Stimulated activated naive CD4-positive, alpha-beta T cell (primary cell): ENCODE measurements around the gene DECR2.
"Not testable (repeated sequence)": the region's sequence is repeated elsewhere in the genome, so short reads cannot be mapped to it uniquely, and the experiment has no call there.

Experiments used
- DNase-seq, 6 experiments: peaks; one replicate each; lab custom pipeline; 2025; lab: John Stamatoyannopoulos, UW

DECR2 gene, protein sequence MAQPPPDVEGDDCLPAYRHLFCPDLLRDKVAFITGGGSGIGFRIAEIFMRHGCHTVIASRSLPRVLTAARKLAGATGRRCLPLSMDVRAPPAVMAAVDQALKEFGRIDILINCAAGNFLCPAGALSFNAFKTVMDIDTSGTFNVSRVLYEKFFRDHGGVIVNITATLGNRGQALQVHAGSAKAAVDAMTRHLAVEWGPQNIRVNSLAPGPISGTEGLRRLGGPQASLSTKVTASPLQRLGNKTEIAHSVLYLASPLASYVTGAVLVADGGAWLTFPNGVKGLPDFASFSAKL

DNA sequence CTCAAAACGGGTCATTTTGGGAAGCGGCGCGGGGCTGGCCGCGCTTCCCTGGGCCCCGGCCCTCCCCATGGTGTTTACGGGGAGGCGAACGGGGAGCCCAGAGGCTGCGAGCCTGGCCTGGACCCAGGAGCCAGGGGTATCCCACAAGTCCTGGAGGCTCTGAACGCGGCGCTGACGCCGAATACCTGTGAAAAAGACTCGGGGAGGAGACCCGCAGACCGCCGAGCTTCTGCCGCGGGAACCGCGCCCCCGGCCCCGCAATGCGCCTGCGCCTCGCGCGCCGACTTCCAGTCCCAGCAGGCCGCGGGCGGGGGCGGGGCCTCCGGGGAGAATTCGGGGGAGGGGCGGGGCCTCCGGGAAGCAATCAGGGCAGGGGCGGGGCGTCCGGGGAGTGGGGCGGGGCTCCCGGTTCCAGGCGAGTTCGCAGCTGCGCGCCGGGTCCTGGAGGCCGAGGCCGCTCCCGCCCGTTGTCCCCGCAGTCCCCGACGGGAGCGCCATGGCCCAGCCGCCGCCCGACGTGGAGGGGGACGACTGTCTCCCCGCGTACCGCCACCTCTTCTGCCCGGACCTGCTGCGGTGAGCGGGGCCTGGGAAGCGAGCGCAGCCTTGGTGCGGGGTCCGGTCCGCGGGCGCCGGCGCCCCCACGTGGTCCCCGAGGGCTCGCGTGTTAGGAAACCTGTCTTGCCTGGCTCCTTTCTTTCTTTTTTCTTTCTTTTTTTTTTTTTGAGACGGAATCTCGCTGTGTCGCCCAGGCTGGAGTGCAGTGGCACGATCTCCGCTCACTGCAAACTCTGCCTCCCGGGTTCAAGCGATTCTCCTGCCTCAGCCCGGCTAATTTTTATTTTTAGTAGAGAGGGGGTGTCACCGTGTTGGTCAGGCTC is at the start of gene DECR2:
Gene DECR2, plus strand, starts transcription at position 418 of the 881 bp plus-strand sequence. Its CDS starts 79 bp downstream, at position 497.
- DNase-seq = peak; percentile 93 to 99 (median 98)

GRCh38 chr16:352547-353403 is 48.9 kb upstream of the DECR2 start, which contains the start of gene AXIN1:
Gene AXIN1, minus strand, starts transcription at chr16:352723. Its CDS starts 5,698 bp downstream, at chr16:347025.
- DNase-seq = peak; percentile 98 to 100 (median 100)

GRCh38 chr16:353404-354290 is 48.0 kb upstream of the DECR2 start:
- DNase-seq = no peak

GRCh38 chr16:354291-354881 is 47.3 kb upstream of the DECR2 start:
- no peak for DNase-seq

- DNase-seq = peak in 3 of 6 experiments; percentile 10 to 34 (median 19)
Observed at GRCh38 chr16:354971-355461, 46.7 kb upstream of the DECR2 start.

- DNase-seq = no peak
Observed at GRCh38 chr16:356741-357140, 44.9 kb upstream of the DECR2 start.

GRCh38 chr16:359067-359763 is 42.5 kb upstream of the DECR2 start:
- no peak for DNase-seq

DNA sequence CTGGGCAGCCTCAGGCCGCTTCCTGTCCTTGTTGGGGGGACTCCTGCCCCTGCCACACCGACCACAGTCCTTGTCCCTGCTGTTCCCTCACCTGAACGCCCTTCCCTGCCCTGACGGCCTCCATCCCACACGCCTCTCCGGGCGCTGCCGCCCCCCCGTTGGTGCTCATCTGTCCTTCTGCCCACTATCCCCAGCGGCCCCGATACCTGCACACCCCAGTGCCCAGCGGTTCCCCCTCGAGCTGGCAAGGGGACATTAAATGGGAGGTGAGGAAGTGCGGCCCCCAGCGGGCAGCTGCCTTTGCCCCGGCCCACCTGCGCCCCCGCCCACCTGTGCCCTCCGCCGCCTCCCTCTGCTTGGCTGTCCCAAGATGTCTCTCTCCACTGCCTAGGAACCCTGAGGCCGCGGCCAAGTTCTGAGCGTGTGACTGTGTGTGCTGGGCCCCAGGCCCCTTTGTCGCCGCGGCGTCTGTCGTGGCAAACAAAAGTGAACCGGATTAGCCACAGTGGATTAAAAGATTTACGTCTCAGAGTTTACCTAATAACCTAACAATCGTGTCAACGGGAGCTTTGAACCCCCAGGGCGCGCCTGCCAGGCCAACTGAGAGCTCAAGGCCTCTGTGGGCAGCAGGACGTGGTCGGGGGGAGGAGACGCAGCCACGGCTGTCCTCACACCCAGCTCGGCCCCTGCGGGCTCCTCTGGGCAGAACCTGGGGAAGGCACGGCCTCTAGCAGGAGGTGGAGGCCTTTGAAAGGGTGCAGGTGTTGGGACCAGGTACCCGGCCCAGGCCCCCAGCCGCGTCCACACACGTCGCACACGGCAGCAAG is 41.6 kb upstream of the DECR2 start:
- no peak for DNase-seq

- DNase-seq = no peak
Observed at GRCh38 chr16:360698-361336, 40.9 kb upstream of the DECR2 start.

GRCh38 chr16:361341-361871 is 40.3 kb upstream of the DECR2 start:
- no peak for DNase-seq

DNA sequence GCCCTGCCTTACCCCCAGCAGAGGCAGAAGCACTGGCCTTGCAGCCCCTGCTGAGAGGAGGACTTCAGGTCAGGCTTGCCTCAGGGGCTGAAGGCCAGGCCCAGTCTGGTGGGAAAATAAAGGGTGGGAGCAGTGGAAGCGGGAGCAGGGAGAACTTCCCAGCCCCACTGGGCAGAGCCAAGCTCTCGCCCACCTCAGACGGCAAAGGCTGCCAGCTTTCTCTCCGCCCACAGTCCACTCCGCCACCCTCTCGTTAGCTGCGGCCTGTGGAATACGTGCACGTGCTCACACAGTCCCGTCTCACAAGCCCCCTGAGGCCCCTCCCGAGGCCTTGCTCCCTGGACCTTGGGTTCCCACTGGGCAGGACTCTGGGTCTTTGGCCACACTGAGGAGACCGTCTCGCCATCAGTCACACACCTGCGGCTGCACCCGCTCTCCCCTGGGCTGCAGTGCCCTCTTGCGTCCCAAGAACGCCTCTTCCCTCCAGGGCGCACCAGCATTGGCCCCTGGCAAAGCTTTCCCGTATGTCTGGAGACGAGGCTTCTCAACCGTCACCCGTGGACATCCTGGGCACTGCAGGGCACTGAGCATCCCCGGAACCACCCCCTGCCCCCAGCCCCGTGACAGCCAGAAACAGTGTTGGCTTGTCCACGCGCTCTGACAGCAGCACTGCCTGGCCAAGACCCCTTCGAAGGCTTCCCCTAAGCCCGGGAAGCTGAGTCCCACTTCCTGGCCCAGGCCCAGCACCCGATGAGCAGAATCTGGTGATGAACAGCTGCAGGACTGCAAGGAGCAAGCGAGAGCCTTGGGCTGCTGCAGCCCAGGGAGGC is 39.6 kb upstream of the DECR2 start:
- peak; percentile 13 to 75 (median 60) for DNase-seq

GRCh38 chr16:362702-362999 is 39.0 kb upstream of the DECR2 start:
- DNase-seq = not testable (repeated sequence)

- no peak for DNase-seq
Observed at GRCh38 chr16:363110-363765, 38.4 kb upstream of the DECR2 start.

- no peak for DNase-seq
Observed at GRCh38 chr16:363766-364490, 37.8 kb upstream of the DECR2 start.

DNA sequence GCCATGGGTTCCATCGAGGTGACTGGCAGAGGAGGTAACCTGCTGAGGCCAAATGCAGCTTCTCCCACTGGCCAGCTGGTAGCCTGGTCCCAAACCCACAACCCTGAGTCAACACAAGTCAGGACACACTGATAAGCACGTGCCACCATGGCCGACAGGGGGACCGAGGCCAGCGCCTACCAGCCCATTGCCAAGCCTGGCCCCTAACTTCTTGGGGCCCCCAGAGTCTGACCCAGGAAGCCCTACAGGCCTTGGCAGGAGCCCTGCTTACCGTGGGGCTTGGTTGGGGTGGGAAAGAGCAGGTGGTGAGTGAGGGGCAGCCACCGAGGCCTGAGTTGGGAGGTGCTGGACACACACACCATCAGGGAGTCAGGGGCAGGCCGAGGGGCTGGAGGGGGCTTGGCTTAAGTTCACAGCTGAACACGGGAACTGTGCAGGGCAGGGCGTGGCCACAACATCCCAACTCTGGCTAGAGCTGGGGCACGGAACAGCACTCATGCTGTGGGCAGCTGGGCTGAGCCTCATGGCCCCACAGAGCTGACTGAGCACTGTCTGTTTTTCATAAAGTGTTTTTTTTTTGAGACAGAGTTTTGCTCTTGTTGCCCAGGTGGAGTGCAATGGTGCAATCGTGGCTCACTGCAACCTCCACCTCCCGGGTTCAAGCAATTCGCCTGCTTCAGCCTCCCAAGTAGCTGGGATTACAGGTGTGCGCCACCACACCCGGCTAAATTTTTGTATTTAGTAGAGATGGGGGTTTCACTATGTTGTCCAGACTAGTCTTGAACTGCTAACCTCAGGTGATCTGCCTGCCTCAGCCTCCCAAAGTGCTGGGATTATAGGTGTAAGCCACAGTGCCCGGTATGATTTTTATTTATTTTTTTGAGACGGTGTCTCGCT is 36.8 kb upstream of the DECR2 start:
- no peak for DNase-seq
